Mesendoderm (in vitro differentiated cells): ENCODE measurements around the gene ACTG1.
A peak's percentile ranks its signal among the peaks of the same experiment; 100 is the strongest.

ENCODE experiments used
- DNase-seq: peaks from one replicate; pipeline ENCODE4 v3.0.0; 2013
- H2AK5ac ChIP-seq: 2 replicates; pipeline ENCODE4 v1.6.1; 2013; ENCODE audit warnings: low read length, inconsistent platforms
- H2BK120ac ChIP-seq: 2 replicates; pipeline ENCODE4 v1.6.1; 2013; ENCODE audit warnings: low read depth, mild to moderate bottlenecking, low read length, moderate library complexity, mixed read lengths
- H2BK15ac ChIP-seq: replicated peaks from 2 replicates; pipeline ENCODE4 v1.6.1; 2013; ENCODE audit warnings: low read depth, mild to moderate bottlenecking, moderate library complexity
- H2BK5ac ChIP-seq: 2 replicates; pipeline ENCODE4 v1.6.1; 2013; ENCODE audit warnings: low read length, inconsistent platforms
- H3K18ac ChIP-seq: 2 replicates; pipeline ENCODE4 v1.6.1; 2013; ENCODE audit warnings: mild to moderate bottlenecking, low read length, mixed read lengths
- H3K23ac ChIP-seq: one replicate; pipeline ENCODE4 v1.6.1; 2013; ENCODE audit warnings: low read length
- H3K27ac ChIP-seq: 2 replicates; pipeline ENCODE4 v1.5.1; 2013; ENCODE audit warnings: low read depth, mild to moderate bottlenecking, inconsistent platforms, low read length, moderate library complexity
- H3K27me3 ChIP-seq: 2 replicates; pipeline ENCODE4 v1.6.1; 2013; ENCODE audit warnings: low read length, control low read depth, mild to moderate bottlenecking, inconsistent platforms; ENCODE audit not compliant: insufficient read depth, poor library complexity
- H3K36me3 ChIP-seq: 2 replicates; pipeline ENCODE4 v1.6.1; 2013; ENCODE audit warnings: low read length, inconsistent platforms; ENCODE audit not compliant: control insufficient read depth, insufficient read depth
- H3K4ac ChIP-seq: one replicate; pipeline ENCODE4 v1.6.1; 2013; ENCODE audit warnings: low read depth, mild to moderate bottlenecking, low read length, moderate library complexity
- H3K4me1 ChIP-seq: 2 replicates; pipeline ENCODE4 v1.6.1; 2013; ENCODE audit warnings: low read depth, low read length, inconsistent platforms; ENCODE audit not compliant: control insufficient read depth
- H3K4me2 ChIP-seq: 2 replicates; pipeline ENCODE4 v1.6.1; 2013; ENCODE audit warnings: low read length
- H3K4me3 ChIP-seq: 2 replicates; pipeline ENCODE4 v1.5.1; 2013; ENCODE audit warnings: mild to moderate bottlenecking, low read length
- H3K56ac ChIP-seq: one replicate; pipeline ENCODE4 v1.6.1; 2013; ENCODE audit warnings: low read length
- H3K79me1 ChIP-seq: 2 replicates; pipeline ENCODE4 v1.6.1; 2013; ENCODE audit warnings: low read length, inconsistent platforms
- H3K79me2 ChIP-seq: 2 replicates; pipeline ENCODE4 v1.6.1; 2013; ENCODE audit warnings: mild to moderate bottlenecking, low read length; ENCODE audit not compliant: control insufficient read depth, insufficient read depth
- H3K9ac ChIP-seq: 2 replicates; pipeline ENCODE4 v1.6.1; 2013; ENCODE audit warnings: low read length, inconsistent platforms
- H4K5ac ChIP-seq: one replicate; pipeline ENCODE4 v1.6.1; 2013; ENCODE audit warnings: low read length
- H4K8ac ChIP-seq: one replicate; pipeline ENCODE4 v1.6.1; 2013; ENCODE audit warnings: low read depth, mild to moderate bottlenecking, control low read depth, low read length, moderate library complexity
- WGBS: extraction: QIAGEN DNeasy Blood & Tissue Kit; methylation state at CpG from one replicate; pipeline ENCODE4 v1.1.7; 2013; ENCODE audit warnings: low lambda C conversion rate, missing lambda C conversion rate; ENCODE audit not compliant: insufficient coverage; ENCODE audit errors: extremely low coverage; 5-methylcytosine and 5-hydroxymethylcytosine counted together

ACTG1 gene

DNA sequence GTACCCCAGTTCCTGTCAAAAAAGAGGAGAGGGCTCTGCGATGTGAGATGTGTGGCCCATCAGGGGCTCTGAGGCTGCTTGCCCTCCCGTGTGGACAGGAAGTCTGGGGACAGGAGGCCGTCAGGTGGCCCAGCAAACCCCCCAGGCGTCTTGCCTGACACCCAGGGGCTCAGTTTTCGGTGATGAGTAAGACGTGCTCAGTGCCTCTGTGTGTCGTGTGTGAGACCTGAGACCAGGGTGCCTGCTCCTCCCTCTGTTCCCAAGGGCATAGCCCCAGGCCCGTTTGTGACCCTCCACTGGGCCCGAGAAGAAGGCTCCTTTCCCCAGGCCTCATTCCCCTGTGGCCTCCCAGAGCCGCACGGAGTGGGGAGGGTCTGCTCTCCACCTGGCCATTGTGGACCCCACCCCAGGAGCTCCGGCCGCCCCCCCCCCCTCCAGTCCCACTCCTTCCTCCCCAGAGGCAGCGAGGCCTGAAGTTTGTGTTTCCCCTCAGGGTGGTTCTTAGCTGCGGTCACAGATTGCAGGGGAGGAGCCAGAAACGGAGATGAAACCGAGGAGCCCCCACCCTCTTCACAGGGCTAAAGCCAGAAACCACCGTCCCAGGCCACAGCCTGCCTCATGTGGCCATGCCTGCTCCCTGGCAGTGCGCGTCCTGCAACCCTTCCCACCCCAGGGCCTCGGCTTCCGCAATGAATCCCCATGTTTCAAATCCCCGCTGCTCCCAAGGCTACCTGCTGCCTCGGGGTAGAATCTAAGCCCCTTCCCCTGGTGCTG lies 4.9 kb upstream of the ACTG1 start:
- no CpG with 5 or more reads among the region's 24 CpGs for WGBS
- Histone ChIP-seq H3K4ac (no peak overlapping the region), H2BK5ac (no peak overlapping the region), H4K5ac (no peak overlapping the region), H3K4me3 (no peak overlapping the region), H2BK120ac (no peak overlapping the region), H3K79me1 (peaks cover 3% of the 10 kb centered on the region), H3K56ac (peak overlapping the region; percentile 69), H2AK5ac (peak overlapping the region; percentile 38), H3K4me2 (no peak overlapping the region), H3K4me1 (peaks cover 12% of the 10 kb centered on the region), H3K36me3 (no peaks in the 10 kb centered on the region), H3K27me3 (no peaks in the 10 kb centered on the region), H2BK15ac (no peak overlapping the region), H4K8ac (no peak overlapping the region), H3K18ac (no peak overlapping the region), H3K79me2 (peaks cover 19% of the 10 kb centered on the region), H3K23ac (no peak overlapping the region), H3K9ac (peak overlapping the region; percentile 66), H3K27ac (no peak overlapping the region)
- DNase-seq, result peak; percentile 75

DNA sequence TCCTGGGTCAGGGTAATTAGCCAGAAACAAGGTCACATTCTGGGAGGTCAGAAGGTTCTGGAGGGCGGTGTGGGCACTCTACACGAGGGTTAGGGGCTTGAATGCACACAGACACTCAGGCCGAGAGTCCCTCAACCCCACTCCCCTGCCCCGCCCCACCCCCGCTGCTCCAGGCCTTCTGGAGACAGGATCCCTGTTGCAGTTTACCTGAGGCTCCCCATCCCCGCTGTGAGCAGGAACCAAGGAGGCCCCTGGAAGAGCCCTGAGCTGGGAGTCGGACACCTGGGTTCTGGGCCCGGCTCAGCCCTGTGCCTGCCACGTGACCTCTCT lies 4.4 kb upstream of the ACTG1 start:
- Histone ChIP-seq H3K79me2 (peaks cover 24% of the 10 kb centered on the region), H3K9ac (peak overlapping the region; percentile 97), H4K8ac (no peak overlapping the region), H2BK5ac (no peak overlapping the region), H3K23ac (no peak overlapping the region), H2BK15ac (no peak overlapping the region), H3K4ac (no peak overlapping the region), H2AK5ac (no peak overlapping the region), H3K4me3 (no peak overlapping the region), H3K4me2 (no peak overlapping the region), H3K56ac (peak overlapping the region; percentile 69), H3K18ac (no peak overlapping the region), H3K27me3 (no peaks in the 10 kb centered on the region), H2BK120ac (no peak overlapping the region), H3K79me1 (peaks cover 3% of the 10 kb centered on the region), H3K4me1 (peaks cover 12% of the 10 kb centered on the region), H3K36me3 (no peaks in the 10 kb centered on the region), H3K27ac (no peak overlapping the region), H4K5ac (no peak overlapping the region)
- WGBS, result no CpG with 5 or more reads among the region's 9 CpGs
- no peak for DNase-seq

DNA sequence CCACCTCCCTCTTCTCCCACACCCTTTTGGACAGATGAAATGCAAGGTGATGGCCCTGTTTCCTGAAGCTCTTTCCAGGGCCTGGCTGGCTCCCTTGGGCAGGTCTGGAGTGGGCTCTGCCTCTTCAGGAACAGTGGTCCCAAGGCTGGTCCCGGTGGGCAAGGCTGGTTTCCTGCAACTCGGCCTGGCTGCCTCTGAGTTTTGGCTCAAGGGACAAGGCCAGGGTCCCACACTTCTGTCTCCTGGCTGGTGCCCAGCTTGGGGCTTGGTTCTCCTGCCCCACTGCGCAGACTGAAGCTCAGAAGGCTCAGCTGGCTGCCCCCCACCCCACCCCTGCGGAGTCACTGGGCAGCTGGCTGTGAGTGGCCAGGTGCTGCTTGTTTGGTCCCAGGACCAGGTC lies 3.8 kb upstream of the ACTG1 start:
- DNase-seq, result no peak
- H2BK15ac ChIP-seq, result no peak overlapping the region
- H3K4me3 ChIP-seq, result no peak overlapping the region
- H3K36me3 ChIP-seq, result peaks cover 4% of the 10 kb centered on the region
- peak overlapping the region; percentile 97 for H3K9ac ChIP-seq
- H3K23ac ChIP-seq, result no peak overlapping the region
- no peak overlapping the region for H4K5ac ChIP-seq
- no peak overlapping the region for H2AK5ac ChIP-seq
- no CpG with 5 or more reads among the region's 4 CpGs for WGBS
- no peak overlapping the region for H2BK120ac ChIP-seq
- H3K79me1 ChIP-seq, result peaks cover 3% of the 10 kb centered on the region
- no peak overlapping the region for H3K4ac ChIP-seq
- no peaks in the 10 kb centered on the region for H3K27me3 ChIP-seq
- peaks cover 12% of the 10 kb centered on the region for H3K4me1 ChIP-seq
- no peak overlapping the region for H2BK5ac ChIP-seq
- peaks cover 29% of the 10 kb centered on the region for H3K79me2 ChIP-seq
- H3K4me2 ChIP-seq, result peak overlapping the region; percentile 36
- H3K18ac ChIP-seq, result no peak overlapping the region
- no peak overlapping the region for H4K8ac ChIP-seq
- peak overlapping the region; percentile 97 for H3K56ac ChIP-seq
- H3K27ac ChIP-seq, result no peak overlapping the region

DNA sequence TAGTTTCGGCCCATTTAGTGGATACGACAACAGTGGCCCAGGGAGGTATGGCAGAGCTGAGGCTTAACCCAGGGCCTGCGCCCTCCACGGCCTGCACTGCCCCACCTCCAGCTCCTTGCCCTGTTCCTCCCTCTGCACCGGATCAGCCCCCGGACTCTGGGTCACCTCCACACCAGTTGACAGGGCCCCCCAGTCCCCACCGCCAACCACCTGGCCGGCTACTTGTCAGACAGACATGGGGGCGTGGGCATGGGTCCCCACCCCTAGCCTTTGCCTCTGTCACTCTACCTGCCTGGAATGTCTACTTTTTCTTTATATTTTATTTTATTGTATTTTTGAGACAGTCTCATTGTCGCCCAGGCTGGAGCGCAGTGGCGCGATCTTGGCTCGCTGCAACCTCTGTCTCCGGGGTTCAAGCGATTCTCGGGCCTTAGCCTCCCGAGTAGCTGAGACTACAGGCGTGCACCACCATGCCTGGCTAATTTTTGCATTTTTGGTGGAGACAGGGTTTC lies 3.0 kb upstream of the ACTG1 start:
- no peak overlapping the region for H4K5ac ChIP-seq
- no peak overlapping the region for H2BK15ac ChIP-seq
- H3K27me3 ChIP-seq, result no peaks in the 10 kb centered on the region
- H3K79me1 ChIP-seq, result peaks cover 3% of the 10 kb centered on the region
- H3K9ac ChIP-seq, result peak overlapping the region; percentile 97
- H3K23ac ChIP-seq, result no peak overlapping the region
- H3K4ac ChIP-seq, result no peak overlapping the region
- H2AK5ac ChIP-seq, result no peak overlapping the region
- no peak overlapping the region for H4K8ac ChIP-seq
- H2BK5ac ChIP-seq, result no peak overlapping the region
- H3K27ac ChIP-seq, result peak overlapping the region; percentile 98
- H3K79me2 ChIP-seq, result peaks cover 38% of the 10 kb centered on the region
- peak overlapping the region; percentile 74 for H3K4me3 ChIP-seq
- peak overlapping the region; percentile 82 for H3K4me2 ChIP-seq
- H3K56ac ChIP-seq, result peak overlapping the region; percentile 97
- H2BK120ac ChIP-seq, result no peak overlapping the region
- no CpG with 5 or more reads among the region's 19 CpGs for WGBS
- H3K18ac ChIP-seq, result peak overlapping the region; percentile 99
- DNase-seq, result no peak
- H3K36me3 ChIP-seq, result peaks cover 12% of the 10 kb centered on the region
- peaks cover 12% of the 10 kb centered on the region for H3K4me1 ChIP-seq

DNA sequence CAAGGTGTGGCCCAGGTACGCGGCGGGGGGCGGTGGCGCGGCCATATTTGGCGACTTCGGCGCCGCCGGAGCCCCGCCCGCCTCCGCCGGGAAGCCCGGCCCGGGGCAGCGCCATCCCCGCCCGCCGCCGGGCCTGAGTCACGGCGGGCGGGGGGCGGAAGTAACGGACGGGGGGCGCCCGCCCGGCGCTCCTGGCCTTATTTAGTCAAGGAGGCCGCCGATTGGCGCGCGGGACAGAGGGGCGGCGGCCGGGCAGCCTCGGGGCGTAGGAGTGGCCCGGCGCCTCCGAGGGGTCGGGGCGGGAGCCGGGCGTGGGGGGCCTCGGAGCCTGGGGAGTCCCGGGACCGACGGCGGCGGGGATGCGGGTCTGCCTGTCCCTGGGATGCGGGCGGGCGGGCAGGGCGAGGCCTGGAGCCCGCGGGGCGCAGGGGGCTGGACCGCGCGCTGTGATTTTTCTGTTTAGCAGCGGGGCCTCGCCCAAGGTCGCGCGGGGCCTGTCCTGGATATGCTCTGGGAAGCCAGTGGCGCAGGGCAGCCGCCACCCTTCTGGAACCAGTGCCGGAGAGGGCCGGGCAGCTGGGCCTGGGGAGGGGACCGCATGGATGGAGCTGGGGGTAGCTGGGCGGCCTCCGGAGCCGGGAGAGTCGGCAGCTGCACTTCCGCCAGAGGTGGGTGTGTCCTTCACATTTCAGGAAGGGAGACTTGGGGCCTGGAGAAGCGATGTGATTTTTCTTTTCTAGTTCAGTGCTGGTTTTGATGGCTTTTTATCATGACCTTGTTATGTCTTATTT lies 2.3 kb upstream of the ACTG1 start:
- peak overlapping the region; percentile 94 for H3K23ac ChIP-seq
- peak overlapping the region; percentile 74 for H3K4me3 ChIP-seq
- H4K5ac ChIP-seq, result no peak overlapping the region
- no peak overlapping the region for H2BK15ac ChIP-seq
- H3K56ac ChIP-seq, result peak overlapping the region; percentile 97
- H3K27ac ChIP-seq, result peak overlapping the region; percentile 98
- no CpG with 5 or more reads among the region's 82 CpGs for WGBS
- peak overlapping the region; percentile 82 for H3K4me2 ChIP-seq
- peak; percentile 88 for DNase-seq
- peak overlapping the region; percentile 91 for H3K4ac ChIP-seq
- H2BK120ac ChIP-seq, result peak overlapping the region; percentile 52
- H3K4me1 ChIP-seq, result peaks cover 12% of the 10 kb centered on the region
- no peak overlapping the region for H4K8ac ChIP-seq
- H3K79me2 ChIP-seq, result peaks cover 44% of the 10 kb centered on the region
- peaks cover 19% of the 10 kb centered on the region for H3K36me3 ChIP-seq
- H2BK5ac ChIP-seq, result peak overlapping the region; percentile 96
- peak overlapping the region; percentile 97 for H3K9ac ChIP-seq
- no peaks in the 10 kb centered on the region for H3K27me3 ChIP-seq
- H3K79me1 ChIP-seq, result peaks cover 3% of the 10 kb centered on the region
- no peak overlapping the region for H2AK5ac ChIP-seq
- peak overlapping the region; percentile 99 for H3K18ac ChIP-seq
